Fibroblast of villous mesenchyme (primary cell): Measurements from ENCODE around the gene EID3. TPM values are rescaled to one million over a fixed set of nuclear protein-coding genes. Genes with fewer than 3 reads are reported as not detected.
A peak's percentile ranks its signal among the peaks of the same experiment; 100 is the strongest.

Experiments used
- DNase-seq: peaks from one replicate; pipeline ENCODE4 v3.0.0-alpha.2; 2010; ENCODE audit warnings: low read depth
- H3K4me3 ChIP-seq: 2 replicates; pipeline ENCODE4 v1.5.1; 2011; ENCODE audit warnings: low read depth, mild to moderate bottlenecking, low read length
- total RNA-seq: library from RNA; depleted of rRNA; stranded (reverse); fragments of >200 nt; gene quantifications from 2 replicates; pipeline ENCODE4 v1.2.3, GENCODE V29; 2012
- TF ChIP-seq, protein P1 (sequence below): IDR thresholded peaks from 2 replicates; pipeline ENCODE4 v1.5.1; 2012; ENCODE audit warnings: low read depth, mild to moderate bottlenecking, low read length; ENCODE audit not compliant: insufficient read depth

The EID3 gene
- total RNA-seq, 1 donor: 25.0 TPM

DNA sequence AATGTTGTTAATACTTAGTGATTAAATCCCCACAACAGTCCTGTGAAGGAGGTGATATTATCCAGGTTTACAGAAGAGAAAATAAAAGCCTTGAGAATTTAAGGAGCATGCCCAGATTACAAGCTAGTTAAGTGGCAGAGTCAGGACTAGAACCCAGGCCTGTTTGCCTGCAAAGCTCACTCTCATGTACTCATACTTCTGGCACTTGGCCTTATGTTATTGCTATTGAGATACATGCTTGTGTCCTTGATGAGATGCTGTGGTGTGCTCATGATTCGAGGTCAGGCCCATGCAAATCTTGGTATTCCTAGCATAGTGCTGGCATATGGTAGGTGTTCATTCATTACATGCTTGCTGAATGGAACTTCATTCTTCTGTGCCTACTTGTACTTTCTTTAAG is 7.6 kb upstream of the EID3 start:
- no peak overlapping the region for H3K4me3 ChIP-seq
- no peak for DNase-seq
- TF ChIP-seq, protein P1, sequence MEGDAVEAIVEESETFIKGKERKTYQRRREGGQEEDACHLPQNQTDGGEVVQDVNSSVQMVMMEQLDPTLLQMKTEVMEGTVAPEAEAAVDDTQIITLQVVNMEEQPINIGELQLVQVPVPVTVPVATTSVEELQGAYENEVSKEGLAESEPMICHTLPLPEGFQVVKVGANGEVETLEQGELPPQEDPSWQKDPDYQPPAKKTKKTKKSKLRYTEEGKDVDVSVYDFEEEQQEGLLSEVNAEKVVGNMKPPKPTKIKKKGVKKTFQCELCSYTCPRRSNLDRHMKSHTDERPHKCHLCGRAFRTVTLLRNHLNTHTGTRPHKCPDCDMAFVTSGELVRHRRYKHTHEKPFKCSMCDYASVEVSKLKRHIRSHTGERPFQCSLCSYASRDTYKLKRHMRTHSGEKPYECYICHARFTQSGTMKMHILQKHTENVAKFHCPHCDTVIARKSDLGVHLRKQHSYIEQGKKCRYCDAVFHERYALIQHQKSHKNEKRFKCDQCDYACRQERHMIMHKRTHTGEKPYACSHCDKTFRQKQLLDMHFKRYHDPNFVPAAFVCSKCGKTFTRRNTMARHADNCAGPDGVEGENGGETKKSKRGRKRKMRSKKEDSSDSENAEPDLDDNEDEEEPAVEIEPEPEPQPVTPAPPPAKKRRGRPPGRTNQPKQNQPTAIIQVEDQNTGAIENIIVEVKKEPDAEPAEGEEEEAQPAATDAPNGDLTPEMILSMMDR: no peak

DNA sequence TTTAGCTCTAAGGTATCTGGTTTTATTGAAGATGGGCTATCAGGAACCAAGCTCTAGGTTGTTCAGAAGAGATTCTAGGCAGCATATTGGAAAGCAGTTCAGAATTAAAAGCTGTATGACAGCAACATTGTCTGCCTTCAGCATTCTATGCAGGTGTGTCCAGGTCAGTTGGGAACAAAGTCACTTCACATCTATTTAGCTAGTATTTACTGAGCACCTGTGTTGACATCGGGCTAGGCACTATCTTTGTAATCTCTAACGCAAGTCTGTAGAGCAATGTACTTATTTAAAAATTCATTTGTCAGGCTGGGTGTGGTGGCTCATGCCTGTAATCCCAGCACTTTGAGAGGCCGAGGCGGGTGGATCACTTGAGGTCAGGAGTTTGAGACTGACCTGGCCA is 6.8 kb upstream of the EID3 start:
- TF ChIP-seq, protein P1: no peak
- DNase-seq: no peak
- H3K4me3 ChIP-seq: no peak overlapping the region

DNA sequence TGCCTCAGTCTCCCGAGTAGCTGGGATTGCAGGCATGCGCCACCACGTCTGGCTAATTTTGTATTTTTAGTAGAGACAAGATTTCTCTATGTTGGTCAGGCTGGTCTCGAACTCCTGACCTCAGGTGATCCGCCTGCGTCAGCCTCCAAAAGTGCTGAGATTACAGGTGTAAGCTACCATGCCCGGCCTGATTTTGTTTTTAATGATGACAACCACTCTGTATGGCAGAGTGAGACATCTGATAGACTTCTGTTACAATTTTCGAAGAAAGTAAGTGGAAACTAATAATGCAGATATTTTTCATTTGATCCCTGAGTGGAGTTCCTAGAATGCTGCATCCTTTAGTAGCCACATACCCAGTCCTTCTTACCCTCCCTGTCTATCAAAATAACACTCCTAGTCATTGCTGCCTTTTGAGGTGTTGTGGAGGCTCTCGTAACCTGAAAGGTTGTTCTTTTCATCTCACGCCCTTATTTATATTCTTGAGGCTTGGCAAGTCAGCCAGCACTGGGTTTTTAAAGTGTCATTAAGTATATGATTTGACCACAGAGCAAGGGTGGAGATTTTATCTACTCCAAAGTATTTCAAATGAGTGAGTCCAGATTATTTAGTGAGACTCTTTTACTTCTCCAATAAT is 5.9 kb upstream of the EID3 start:
- H3K4me3 ChIP-seq: no peak overlapping the region
- DNase-seq: no peak
- TF ChIP-seq, protein P1: no peak

DNA sequence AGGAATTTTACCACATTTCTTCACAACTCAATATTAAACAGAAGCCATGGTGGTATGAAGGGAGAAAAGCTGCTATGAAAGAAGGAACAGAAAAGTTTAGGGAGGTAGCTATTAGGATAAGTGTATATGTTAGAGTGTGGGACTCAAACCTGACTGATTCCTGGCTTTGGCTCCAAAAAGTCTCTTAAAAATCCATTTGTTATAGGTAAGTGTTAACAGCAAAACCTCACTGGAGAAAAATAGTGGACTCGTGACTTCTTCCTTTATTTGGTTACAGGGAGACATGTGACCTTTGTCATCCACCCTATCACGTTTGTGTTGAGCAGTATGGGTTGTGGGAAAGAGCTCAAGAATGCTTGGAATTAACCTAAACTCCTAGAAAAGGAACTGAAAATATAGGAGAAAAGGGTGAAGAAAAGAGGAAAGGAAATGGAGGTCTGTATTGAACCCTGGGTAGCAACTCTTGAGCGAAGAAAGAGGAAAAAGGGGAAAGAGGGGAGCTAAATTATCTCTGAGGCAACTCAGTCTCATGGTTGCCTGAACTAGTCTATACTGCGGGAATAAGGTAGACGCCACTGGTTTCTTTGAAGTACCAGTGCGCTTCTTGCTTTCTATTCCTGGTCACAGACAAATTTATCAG is 3.6 kb upstream of the EID3 start:
- peak; percentile 42 for DNase-seq
- no peak overlapping the region for H3K4me3 ChIP-seq
- TF ChIP-seq, protein P1: no peak

DNA sequence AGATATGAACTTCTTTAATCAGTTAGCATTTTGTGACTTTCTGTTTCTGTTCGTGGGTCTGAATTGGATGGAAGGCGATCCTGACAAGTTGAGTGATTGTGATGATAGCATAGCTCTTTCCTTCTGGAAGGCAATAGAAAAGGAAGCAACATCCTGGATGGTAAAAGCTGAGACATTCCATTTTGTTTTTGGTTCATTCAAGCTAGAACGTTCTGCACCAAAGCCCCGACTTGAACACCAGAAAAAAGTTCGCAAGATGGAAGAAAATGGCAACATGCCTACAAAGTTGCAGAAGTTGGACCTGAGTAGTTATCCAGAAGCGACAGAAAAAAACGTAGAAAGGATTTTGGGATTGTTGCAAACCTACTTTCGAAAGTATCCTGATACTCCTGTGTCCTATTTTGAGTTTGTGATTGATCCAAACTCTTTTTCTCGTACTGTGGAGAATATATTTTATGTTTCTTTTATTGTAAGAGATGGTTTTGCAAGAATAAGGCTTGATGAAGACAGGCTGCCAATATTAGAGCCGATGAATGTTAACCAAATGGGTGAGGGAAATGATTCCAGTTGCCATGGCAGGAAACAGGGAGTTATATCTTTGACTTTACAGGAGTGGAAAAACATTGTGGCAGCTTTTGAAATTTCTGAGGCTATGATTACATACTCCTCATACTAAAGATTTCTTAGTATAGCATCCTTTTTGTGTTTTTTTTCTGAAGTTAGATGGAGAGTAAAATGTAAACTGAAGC is 896 bp downstream of the EID3 start:
- peak; percentile 38 for DNase-seq
- TF ChIP-seq, protein P1: no peak
- peak overlapping the region; percentile 51 for H3K4me3 ChIP-seq

DNA sequence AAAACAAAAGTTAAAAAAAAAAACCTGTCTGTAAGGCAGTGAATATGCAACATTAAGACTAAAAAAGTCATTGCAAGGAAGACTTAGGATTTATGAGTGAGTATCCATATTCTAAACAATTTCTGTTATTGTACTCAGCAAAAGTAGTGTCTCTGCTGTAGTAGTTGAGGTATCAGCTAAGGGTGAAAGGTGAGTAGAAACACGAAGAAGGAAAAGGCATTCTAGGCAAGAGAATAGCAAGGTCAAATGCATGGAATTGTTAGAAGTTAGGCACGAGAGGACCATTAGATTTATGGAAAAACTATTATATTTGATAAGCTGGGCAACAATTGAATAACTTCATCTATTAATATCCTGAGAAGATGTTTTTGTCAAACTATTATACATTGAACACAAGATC is 1.8 kb downstream of the EID3 start:
- H3K4me3 ChIP-seq: no peak overlapping the region
- no peak for DNase-seq
- TF ChIP-seq, protein P1: no peak
